Hepatocyte (in vitro differentiated cells): ENCODE measurements around the gene EIF4B.

Source experiments
- EZH2 ChIP-seq: fragments of 200-600 bp; sonication (generic); IDR thresholded peaks from 2 replicates; pipeline ENCODE4 v1.6.1; 2016; ENCODE audit warnings: antibody characterized with exemption, mild to moderate bottlenecking, borderline replicate concordance
- TF ChIP-seq, protein P1 (sequence below): fragments of 200-600 bp; sonication (generic); IDR thresholded peaks from 2 replicates; pipeline ENCODE4 v1.5.1; 2016; ENCODE audit warnings: antibody characterized with exemption, mild to moderate bottlenecking; ENCODE audit not compliant: poor library complexity

- TF ChIP-seq, protein P1, sequence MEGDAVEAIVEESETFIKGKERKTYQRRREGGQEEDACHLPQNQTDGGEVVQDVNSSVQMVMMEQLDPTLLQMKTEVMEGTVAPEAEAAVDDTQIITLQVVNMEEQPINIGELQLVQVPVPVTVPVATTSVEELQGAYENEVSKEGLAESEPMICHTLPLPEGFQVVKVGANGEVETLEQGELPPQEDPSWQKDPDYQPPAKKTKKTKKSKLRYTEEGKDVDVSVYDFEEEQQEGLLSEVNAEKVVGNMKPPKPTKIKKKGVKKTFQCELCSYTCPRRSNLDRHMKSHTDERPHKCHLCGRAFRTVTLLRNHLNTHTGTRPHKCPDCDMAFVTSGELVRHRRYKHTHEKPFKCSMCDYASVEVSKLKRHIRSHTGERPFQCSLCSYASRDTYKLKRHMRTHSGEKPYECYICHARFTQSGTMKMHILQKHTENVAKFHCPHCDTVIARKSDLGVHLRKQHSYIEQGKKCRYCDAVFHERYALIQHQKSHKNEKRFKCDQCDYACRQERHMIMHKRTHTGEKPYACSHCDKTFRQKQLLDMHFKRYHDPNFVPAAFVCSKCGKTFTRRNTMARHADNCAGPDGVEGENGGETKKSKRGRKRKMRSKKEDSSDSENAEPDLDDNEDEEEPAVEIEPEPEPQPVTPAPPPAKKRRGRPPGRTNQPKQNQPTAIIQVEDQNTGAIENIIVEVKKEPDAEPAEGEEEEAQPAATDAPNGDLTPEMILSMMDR = no peak
- TF ChIP-seq EZH2 = no peak
Observed at GRCh38 chr12:53005215-53005985, 856 bp upstream of the EIF4B start.
